A204.1 (cell line): Measurements from ENCODE around the gene THOP1.
A peak's percentile ranks its signal among the peaks of the same experiment; 100 is the strongest.

Experiments used
- FAIRE-seq: peaks from 2 replicates; lab custom pipeline; 2012; peaks lifted over from hg19 to GRCh38; lab: Jason Lieb, UNC

Gene THOP1

DNA sequence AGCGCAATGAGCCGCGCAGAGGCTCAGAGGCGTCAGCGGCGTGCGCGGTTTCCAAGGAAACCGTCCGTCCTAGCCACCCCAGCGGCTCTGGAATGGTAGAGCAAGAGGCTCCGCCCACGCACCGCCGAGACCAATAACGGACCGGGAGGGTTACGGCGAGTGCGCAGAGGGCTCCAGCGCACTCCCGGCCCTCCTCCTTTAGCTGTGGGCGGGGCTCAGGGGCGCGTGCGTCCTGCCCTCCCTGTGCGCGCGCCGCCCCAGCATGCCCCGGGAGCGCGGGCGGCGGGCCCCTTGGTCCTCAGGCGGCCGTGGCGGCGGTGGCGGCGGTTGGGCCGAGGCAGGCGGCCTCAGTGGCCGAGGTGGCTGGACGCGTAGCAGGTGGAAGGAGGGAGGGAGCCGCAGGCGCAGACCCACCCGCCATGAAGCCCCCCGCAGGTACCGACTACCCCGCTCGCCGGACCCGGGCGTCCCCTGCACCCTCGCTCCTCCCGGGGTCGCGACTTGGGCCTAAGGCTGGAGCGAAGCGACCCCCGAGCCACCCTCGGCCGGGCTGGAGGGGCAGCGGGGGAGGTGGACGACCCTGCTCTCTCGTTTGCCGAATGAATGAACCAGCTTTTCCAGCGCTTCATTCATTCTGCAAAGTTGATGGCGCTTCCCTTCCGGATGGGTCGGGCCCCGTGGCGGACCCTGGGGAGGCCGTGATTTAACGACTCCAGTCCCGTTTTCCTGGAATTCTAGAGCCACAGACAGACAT is at the start of gene THOP1:
THOP1 (plus strand) TSS at position 260 of the 754 bp plus-strand sequence; CDS start at position 420, 160 bp downstream.
- FAIRE-seq, result peak; percentile 89

DNA sequence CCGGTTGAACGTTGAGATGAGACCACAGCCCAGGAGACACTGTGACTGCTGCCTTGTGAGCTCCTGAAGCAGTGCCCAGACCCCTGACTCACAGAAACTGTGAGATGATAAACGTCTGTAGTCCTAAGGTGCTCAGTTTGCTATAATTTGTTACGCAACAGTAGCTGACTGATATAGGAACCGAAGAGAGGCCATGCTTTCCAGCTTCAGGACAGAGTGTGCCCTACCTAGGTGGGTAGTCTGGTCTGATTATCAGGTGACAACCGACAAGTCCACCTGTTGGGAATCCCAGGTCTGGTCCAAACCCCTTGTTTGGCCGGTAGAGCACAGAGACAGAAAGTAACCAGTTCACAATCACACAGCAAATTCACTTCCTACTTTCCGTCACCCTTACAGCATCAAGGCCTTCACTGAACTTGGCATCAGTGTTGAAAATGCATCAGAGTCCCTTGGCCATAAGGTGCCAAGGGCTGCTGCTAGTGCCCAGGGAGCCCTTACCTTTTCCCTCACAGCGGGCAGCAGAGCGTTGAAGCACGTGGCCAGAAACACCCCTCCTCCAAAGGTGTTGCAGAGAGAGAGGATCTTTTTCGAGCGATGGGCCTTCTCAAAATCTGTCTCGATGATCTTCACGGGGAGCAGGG is 48.6 kb upstream of the THOP1 start:
- FAIRE-seq, result no peak

DNA sequence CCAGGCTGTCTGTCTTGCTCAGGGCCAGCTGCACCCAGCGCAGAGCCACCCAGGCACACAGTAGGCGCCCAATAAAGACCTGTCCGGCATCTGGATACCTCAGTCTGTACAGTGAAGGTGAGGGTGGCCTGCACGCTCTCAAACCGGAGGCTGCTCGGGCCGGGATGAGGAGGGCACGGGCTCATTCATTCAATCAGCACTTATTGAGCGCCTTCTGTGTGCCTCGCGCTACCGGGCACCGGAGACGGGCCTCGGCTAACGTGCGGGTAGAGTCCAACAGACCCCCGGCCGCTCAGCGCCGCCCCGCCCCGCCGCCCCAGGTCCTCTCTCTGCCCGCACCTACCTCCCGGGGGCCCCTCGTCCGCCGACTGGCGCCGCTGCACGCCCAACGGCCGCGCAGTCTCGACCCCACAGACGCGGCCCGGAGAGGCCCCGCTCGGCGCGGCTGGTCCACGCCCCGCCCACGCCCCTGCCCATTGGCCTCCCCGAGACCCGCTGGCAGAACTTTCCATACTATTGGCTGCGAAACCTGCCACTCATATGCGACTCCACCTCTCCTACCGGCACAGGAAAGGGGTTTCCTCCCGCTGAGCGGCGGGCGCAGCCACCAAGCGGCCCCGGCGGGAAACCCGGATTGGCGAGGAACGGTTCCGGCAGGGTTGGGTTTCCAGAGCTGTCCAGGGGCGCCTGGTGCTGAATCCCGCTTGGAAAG is 45.5 kb upstream of the THOP1 start, which contains the start of gene SLC39A3:
SLC39A3 (minus strand) TSS at position 416 of the 712 bp plus-strand sequence. CDS start 2,760 bp downstream, outside the sequence.
- no peak for FAIRE-seq

DNA sequence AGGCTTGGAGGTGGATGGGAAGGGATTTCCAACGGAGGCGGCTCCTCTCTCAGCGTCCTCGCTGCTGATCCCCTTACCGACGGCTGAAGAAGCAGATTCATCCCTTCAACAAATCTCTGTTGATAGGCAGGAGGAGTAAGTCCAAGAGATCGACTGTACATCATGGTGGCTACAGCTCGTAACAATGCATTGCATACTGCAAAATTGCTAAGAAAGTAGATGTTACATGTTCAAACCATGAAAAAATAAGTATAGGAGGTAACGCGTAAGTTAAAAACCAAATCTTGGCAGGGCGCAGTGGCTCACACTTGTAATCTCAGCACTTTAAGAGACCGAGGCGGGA is 45.0 kb upstream of the THOP1 start:
- no peak for FAIRE-seq

DNA sequence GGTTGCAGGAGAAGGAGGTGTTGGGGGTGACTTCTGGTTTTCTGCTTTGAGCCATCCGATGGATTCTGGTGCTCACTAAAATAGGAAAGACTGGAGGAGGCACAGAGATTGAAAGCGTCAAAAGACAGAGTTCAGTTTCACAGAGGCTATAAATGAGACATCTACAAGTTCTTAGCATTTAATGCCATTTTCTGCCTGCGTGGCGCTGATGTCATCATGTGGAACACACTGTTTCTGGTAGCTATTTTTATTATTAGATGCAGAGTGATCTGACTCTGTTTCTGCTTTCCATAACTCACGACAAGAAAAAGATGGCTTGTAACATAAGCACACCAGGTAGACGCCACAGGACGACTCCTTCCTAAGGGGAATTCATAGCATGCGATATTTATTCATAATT is 42.2 kb upstream of the THOP1 start:
- FAIRE-seq, result no peak

- FAIRE-seq, result no peak
These were observed 41.2 kb upstream of the THOP1 start for GRCh38 chr19:2744113-2744512.

GRCh38 chr19:2747349-2747748 is 38.0 kb upstream of the THOP1 start:
- no peak for FAIRE-seq

DNA sequence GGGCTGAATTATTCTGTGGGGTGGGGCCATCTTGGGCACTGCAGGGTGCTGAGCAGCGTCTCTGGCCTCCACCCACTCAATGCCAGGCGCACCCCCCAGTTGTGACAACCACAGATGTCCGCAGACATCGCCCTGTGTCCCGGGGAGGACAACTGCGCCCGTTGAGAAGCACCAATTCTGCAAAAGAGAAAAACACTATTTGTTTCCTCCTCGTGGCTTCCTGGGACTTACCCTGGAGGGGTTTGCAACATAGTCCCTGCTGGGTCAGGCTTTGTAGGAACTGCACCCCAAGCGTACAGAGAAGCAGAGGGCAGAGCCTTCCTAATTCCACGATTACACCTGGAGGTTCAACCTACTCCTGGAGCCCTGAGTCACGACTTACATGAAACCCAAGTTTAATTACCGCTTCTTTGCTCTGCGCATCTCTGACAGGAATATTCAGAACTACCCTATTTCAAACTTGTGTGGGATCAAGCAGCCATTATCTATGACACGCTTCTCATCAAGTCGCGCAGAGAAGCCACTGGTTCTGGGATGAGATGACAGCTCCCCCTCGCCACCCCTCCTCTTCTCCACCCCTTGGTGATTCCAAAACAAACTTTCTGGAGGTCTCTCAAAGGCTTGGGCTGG is 34.4 kb upstream of the THOP1 start:
- FAIRE-seq, result no peak

DNA sequence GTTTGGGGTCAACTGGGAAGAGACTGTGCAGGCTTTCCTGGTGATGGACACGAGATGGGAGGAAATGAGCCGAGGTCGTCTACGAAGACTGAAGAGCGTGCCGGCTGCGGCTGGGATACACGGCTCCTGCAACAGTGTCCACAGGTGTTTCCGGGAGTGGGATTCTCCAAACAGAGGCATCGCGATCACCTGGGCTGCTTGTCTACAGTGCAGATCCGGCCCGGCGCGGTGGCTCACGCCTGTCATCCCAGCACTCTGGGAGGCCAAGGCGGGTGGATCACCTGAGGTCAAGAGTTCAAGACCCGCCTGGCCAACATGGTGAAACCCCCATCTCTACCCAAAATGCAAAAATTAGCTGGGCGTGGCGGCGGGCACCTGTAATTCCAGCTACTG is 33.9 kb upstream of the THOP1 start:
- no peak for FAIRE-seq

- FAIRE-seq, result no peak
These were observed 30.4 kb upstream of the THOP1 start for GRCh38 chr19:2754659-2755447.

- no peak for FAIRE-seq
These were observed 29.9 kb upstream of the THOP1 start for GRCh38 chr19:2755448-2755705.

DNA sequence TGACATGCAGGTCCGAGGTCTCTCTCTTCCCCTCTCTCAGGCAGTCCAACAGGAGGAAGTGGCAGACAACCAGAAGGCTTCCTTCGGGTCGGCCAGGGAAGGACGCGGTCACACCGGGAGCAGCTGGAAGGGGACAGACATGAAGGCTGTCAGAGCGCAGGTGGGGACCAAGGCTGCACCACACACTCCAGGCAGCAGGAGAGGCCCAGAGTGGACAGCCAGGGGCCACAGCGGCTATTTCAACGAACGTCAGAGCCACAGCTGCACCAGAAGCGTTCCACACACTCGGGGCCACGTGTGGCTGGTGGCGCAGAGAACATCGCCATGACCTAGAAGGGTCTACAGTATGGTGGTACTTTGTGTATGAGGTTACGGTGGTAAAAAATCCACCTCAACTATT is 29.5 kb upstream of the THOP1 start:
- no peak for FAIRE-seq

DNA sequence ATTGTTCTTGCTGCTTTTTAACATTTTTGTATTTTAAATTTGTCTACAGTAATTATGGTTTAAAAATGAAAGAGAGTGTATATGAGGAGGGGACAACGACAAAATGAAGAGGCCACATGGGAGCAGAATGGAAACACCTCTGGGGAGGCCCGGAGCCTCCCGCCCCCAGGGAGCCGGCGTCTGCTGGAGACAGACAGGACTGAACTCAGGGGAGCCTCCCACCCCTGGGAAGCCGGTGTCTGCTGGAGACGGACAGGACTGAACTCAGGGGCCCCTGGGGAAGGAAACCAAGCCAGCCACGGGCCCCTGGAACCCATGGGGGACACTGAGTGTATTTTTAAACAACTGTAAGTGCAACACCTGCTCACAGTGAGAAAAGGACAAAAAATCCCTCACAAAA is 28.8 kb upstream of the THOP1 start:
- no peak for FAIRE-seq

DNA sequence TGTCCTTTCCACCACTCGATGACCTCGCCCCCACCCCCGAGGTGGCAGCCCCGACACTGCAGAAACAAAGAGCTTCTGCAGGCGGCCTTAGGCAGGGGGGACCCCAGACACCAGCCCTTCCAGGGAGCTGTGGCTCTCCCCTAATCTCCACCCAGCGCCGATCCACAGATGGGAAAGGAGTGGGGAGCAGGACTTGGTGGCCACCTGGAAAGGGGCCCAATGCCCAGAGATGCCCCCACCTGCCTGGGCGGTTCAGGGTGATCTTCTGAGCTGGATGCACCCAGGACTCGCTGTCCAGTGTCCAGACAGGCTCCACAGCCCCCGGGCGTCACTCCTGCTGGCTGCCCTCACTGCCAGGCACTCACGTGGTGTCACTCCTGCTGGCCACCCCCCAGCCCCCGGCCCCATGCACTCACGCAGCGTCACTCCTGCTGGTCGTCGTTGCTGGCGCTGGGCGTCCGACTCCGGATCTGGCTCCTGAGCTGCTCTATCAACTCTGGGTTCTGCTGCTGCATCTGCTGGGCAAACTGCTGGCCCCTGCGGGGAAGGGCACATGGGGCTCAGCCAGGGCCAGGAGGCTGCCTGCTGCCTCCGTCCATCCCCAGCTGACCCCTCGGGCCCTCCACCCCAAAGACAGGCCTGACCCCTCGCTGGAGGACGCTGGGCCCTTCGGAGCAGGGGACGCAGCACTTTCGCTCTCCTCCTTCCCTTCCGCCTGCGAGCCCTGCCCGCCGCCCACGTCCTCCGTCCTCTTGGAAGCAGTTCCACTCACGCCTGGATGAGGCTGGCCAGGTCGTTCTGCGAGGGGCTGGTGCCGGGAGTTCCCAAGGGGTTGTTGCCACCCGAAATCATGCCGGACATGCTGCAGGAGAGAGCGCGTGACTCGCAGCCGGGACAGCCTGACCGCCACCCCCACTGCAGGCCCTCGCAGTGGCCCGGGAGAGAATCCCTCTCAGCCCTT is 28.1 kb upstream of the THOP1 start:
- FAIRE-seq, result no peak

DNA sequence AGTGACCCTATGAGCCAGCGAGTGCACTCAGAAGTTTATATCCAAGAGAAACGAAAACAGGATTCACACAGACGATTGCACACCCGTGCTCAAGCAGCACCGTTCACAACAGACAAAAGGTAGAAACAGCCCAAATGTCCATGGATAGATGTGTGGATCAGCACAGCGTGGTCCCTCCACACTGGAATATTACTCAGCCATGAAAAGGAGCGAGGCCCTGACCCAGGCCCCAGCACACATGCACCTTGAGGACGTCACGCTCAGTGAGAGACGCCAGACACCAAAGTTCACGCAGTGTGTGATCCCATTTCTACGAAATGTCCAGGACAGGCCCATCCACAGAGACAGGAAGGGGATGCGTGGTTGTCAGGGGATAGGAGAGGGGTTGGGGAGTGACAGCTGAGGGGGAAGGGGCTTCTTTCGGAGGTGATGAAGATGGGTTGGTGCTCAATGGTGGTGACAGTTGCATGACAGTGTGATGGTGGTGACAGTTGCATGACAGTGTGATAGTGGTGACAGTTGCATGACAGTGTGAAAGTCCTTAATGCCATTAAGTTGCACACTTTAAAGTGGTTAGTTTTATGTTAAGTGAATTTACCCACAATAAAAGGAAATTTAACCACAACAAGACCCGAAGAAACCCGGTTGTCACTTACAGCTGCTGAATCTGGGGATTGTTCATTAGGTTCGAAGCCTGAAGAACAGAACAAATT is 26.5 kb upstream of the THOP1 start:
- no peak for FAIRE-seq

DNA sequence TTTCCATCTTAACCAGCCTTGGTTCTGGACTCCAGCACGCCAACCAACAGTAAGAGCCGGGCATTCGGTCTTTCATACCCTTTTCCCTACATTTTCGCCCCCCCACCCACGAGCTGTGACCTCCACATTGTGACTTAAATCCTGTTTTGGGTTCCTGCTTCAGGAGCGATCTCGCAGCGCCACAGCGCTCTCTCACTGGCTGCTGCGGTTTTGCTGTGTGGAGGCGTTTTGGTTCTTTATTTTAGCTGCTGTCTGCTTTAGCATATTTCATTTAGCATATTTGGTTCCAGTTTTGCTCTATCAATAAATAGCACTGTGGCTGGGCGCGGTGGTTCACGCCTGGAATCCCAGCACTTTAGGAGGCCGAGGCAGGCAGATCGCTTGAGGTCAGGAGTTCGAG is 25.9 kb upstream of the THOP1 start:
- FAIRE-seq, result no peak

DNA sequence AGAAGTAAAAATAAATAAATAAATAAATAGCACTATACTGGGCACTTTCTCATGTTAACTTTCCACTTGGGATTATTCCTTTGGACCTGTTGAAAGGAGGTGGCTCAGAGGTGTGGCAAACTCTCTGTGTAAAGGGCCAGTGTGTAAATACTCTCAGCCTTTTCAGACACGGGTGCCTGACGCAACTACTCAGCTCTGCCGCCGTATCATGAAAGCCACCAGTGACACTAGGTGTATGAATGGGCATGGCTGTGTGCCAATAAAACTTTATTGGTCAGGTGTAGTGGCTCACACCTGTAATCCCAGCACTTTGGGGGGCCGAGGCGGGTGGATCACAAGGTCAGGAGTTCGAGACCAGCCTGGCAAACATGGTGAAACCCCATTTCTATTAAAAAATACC is 25.3 kb upstream of the THOP1 start:
- FAIRE-seq, result no peak

DNA sequence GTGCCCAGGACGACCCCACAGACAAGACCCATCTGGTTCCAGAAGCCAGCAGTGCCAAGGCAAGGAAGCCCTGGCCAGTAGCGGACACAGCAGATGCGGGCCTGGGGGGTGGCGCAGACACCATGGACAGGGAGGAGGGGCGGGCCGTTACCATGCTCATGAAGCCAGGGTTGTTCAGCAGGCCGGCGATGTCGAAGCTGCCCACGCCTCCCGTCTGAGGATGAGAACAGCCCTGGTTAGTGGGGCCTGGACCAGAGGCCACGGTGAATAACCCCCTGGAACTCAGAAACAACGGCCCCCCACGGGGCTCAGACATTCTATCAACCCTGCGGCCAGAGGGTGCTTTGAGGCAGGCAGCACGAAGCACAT is 24.0 kb upstream of the THOP1 start:
- FAIRE-seq, result no peak

DNA sequence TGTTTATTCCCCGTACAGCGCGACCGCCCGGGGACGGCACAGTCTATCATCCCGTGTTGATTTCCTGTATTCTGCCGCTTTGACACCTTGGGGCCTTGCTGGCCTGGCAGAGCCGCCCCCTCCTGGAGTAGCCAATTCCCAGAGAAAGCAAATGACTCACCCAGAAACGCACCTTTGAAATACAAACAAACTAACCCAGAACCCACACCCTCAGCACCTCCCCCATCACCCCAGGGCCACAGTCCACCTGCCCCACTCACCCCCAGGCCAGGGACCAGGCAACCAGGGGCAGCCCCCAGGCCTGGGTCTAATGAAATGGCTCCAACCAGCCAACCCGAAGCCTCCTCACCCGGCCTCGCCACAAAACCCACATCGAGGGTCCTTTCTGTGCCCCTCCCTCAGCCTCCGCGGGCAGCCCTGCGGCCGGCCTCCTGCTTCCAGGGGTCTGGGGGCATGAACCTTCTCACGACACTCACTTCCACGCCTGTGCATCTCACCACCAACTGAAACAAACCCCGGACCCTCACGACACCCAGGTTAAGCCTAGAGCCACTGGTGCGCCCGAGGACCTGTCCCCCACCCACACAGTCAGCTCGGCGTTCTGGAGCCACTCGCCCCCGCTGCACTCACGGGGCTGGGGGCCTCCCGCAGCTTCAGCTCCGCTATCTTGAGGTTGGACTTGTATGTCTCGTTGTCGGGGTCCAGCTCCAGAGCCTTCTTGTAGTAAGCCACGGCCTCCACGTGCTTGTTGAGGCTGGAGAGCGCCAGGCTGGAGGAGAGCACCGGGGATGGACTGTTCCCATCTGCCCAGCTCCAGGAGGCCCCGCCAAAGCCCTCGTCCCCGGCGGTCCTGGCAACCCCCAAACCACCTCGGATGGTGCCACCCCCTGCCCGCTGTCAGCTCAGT is 23.2 kb upstream of the THOP1 start:
- FAIRE-seq, result no peak
